Activated CD8-positive, alpha-beta memory T cell treated with anti-CD3 and anti-CD28 coated beads for 1 hour (primary cell): ENCODE measurements around the gene IL37.

Experiments
- DNase-seq, 2 donors: peaks; one replicate each; pipeline ENCODE4 v3.0.0-alpha.2; 2020; ENCODE audit warnings: low read depth in 1 of 2; ENCODE audit errors: extremely low read depth in 1 of 2

IL37 gene, protein sequence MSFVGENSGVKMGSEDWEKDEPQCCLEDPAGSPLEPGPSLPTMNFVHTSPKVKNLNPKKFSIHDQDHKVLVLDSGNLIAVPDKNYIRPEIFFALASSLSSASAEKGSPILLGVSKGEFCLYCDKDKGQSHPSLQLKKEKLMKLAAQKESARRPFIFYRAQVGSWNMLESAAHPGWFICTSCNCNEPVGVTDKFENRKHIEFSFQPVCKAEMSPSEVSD

GRCh38 chr2:112910865-112911264 lies at the start of gene IL37:
TSS of gene IL37 (plus strand) at chr2:112911165. CDS start at chr2:112913013, 1,848 bp downstream.
- DNase-seq = no peak

- no peak for DNase-seq
These were observed 46.9 kb upstream of the IL37 start for GRCh38 chr2:112864072-112864471.

DNA sequence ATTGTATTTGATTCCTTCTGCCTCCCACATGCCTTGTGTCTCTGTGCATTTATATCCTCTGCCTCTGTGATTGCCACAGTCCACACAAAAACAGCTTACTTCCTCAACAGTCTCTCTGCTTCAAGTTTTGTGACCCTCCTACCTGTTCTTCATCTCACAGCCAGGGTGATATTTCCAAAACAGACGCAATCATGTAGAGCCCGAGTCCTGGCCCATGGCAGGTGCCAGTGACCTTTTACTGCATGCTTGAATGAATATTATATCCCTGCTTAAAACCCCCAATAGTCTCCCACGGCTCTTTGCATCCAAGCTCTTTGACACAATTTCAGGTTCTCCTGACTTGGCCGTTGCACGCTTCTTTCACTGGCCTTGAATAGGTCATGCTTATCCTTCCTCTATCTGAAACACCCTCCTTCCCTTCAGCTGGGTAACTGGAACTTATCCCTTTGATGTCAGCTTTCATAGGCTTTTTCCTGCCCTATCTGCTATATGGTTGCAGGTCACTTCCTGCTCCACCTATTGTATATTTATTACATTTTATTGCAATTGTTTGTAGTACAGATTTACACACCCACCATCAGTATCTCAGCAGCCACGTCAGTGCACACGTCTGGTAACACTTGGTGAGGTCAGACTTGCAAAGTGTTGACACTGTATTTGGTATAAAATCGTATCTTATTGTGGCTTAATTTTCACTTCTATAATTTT lies 44.7 kb upstream of the IL37 start:
- no peak for DNase-seq

DNA sequence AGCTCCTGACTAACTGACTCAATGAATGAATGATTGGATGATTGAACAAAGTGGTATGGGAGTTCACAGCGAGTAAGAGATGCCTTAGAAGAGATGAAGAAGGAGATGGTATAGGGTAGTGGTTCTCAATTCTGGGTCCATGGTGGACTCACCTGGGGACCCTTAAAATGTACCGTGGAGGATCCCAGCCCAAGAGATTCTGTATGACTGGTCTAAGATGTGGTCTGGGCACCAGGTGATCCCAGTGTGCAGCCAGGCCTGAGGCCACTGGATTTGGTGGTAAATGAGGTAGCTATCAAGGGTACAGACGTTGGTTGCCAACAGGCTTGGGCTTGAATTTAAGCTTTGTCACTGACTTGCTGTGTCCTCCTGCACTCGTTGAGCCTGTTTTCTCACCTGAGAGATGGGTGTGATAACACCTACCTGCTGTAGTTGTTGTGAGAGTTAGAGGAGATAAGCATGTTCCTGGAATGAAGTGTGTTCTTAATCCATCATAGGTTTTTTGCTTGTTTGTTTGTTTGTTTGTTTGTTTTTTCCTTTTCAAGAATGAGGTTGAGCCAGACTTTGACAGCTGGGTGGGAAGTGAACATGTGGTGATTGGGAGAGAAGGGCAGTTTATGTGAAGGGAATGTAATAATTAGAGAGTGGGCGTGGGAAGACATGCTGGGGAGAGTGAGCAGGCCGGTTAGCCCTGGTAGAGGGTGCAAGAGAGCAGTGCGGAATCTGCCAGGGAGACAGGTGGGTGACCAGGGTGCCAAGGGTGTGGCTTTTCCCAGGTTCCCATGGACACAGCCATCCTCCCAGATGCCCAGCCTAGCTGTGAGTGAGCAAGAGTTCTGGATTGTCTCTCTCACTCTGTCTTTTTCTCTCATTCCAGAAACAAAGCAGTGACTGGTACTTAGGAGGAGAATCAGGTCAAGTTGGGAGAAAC lies 43.0 kb upstream of the IL37 start:
- no peak for DNase-seq

DNA sequence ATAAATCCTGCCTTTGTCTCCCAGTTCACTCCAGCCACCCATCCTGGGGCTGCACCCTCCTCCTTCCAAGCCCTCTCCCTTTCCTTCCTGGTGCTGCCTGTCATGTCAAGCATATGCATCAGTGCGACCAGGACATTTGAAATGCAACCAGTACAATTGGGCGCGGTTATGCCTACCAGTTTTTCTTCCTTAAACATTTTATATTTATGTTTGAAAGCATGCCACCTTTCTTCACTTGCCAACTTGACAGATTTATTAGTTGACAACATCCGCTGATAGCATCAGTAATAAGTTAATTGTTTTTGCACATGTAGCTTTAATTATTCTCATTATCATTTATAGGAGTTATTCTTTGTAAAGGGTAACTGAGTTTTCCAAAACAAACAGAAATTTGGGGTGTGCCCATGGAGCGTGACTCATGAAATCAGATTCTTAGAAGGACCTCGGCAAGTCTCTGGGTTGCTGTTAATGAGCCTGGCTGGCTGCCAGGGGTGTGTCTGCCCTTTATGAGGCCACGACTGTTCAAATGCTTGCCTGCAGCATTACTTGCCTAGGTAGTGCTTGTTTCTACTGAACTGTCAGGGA lies 41.6 kb upstream of the IL37 start:
- no peak for DNase-seq

DNA sequence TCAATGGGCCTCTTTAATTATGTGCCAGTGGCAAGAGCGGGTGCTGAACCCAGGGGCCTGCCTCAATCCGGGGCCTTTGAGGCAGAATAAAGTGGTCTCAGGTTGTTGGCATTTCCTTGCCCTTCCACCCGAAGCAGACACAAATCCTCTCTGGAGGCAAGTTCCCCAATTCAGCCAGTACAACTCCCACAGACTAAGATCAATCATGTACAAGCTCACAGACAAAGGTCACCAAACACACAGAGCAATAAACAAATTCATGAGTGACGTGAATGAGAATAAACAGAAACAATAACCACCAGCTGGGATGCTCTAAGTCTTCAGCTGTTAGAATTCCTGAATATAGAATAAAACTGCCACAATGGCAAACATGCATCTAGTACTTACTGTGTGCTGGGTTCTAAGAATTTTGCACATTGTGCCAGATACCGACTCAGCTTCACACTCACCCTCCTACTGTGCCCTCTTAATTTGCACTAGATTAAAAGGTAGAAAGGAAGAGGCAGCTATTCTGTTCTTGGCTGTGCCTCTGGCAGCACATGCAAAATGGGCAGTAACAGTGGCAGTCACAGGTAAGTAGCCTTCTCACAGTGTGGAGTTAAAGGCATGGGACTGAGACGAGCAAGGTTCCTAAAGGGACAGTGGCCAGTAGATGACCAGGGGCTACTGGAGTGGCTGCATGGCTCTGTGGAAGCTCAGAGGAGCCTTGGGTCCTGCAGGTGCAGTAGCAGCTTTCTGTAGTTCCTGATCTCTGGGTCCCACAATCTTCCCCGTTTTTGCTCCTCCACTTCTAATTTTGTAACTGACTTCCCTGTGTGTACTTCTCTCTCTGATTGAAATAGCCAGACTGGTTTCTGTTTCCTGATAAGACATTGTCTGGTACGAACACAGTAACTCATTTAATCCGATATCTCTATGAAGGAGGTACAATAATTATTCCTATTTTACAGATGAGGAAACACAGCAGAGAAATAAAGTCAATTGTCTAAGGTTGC lies 39.8 kb upstream of the IL37 start:
- DNase-seq = no peak

DNA sequence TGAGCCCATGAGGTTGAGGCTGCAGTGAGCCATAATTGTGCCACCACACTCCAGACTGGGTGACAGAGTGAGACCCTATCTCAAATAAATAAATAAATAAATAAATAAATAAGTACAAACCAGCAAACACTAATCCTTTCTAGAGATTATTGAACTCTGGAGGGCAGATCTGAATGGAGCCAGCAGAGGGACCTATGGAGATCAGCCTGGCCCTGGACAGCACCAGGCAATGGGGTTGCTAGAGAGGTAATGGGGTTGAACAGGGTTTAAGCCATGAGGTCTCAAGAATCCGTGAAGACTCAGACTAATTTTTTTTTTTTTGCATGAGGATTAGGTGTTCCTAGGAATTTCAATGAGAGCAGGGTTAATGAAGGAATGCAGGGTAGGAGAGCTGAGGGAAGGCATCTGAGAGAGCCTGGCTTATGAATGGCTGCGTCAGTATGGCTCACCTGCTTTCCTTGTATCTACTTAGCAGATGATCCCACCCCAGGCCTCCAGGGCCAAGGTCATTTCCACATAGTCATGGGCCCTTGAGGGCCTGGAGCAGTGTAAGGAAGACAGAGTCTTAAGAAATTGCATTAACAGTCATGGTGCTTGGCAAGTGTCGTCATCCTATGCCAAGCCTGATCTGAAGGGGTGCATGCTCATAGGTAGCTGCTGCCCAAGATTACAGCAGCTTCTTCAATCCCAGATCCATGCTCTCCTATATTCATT lies 34.6 kb upstream of the IL37 start:
- DNase-seq = no peak

DNA sequence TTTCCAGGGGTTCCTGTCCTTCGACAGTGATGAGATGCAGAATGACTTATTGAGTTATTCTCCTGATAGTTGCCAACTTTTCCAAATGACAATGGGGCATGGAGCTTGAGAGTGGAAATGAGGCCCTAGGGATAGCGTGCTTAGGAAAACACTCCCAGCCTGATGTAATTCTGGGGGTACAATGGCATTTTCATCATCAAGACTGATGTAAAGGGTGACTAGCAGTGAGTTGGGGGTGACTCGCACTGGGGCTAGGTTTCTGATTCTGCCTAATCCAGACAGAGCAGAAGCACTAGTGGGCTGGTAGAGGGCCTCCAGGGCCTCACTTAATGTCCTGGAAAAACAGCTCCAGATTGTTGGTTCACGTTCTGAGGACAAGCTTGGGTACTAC lies 34.0 kb upstream of the IL37 start:
- DNase-seq = no peak

DNA sequence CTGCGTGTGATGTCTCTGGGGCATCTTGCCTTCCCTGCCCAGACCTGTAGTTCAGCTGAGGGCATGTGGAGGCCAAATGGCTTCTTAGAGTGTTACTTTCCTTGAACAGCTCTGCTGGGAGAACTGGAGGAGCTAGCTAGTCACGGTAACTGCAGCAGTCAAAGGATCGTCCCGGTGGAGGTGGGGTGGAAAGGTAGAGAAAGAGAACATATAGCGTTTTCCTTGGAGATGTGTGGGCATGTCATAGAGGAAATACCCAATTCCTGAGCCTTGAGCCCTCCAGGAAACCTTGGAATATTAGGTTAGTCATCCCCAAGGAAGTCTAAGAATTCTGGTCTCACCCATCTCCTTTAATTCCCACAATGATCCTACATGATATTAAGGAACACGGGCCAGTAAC lies 33.5 kb upstream of the IL37 start:
- DNase-seq = no peak

GRCh38 chr2:112879491-112880041 lies 31.4 kb upstream of the IL37 start:
- DNase-seq = no peak

GRCh38 chr2:112880091-112880531 lies 30.9 kb upstream of the IL37 start:
- no peak for DNase-seq

- DNase-seq = no peak
These were observed 30.3 kb upstream of the IL37 start for GRCh38 chr2:112880696-112881095.

DNA sequence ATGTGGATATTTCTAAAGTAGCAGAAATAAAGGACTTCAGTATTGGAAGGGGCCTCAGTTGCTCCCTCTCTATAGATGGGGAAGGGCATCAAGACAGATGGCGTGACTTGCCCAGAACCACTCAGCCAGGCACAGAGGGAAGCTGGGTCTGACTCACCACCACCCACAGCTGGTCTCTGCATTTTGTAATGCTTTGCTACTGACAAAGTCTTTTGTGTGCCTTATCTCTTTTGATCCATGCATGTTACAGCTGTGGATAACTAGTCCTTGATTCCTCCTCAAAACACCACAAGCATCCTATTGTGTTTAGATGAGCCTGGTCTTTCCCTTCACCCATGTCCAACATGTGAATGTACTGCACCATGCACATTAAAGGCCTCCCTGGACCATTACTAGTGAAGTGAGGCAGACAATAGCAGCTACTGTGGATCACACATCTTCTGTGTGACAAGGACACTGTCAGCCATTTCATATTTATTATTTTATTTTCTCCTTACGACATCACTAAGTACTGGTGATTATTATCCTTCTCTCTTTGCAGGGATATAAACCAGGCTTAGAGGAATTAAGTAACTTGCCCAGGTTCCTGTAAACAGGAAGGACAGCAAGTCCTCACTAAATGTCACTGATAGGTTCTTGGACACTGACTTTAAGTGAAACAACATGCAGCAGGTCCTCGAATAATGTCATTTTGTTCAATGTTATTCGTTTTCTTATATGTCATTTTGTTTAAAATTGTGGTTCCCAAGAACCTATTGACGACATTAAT lies 29.6 kb upstream of the IL37 start:
- DNase-seq = no peak

GRCh38 chr2:112883669-112884068 lies 27.3 kb upstream of the IL37 start:
- DNase-seq = no peak

- peak; percentile 6 to 38 for DNase-seq
These were observed 26.0 kb upstream of the IL37 start for GRCh38 chr2:112884869-112885505.

- no peak for DNase-seq
These were observed 25.5 kb upstream of the IL37 start for GRCh38 chr2:112885506-112885902.

DNA sequence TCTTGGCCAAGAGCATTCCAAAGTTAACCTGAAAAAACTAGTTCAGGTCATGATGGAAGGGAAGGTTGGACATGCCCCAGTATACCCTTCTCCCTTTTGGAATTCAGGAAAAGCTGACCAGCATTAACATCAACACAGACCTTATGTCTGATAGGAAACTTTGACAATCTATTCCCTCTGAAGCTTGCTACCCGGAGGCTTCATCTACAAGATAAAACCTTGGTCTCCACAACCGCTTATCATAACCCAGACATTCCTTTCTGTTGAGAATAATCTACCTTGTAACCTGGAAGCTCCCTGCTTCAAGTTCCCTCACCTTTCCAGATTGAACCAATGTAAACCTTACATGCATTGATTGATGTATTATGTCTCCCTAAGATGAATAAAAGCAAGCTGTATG lies 24.7 kb upstream of the IL37 start:
- DNase-seq = no peak
